ENCODE results near the gene TCOF1.

The TCOF1 gene, protein sequence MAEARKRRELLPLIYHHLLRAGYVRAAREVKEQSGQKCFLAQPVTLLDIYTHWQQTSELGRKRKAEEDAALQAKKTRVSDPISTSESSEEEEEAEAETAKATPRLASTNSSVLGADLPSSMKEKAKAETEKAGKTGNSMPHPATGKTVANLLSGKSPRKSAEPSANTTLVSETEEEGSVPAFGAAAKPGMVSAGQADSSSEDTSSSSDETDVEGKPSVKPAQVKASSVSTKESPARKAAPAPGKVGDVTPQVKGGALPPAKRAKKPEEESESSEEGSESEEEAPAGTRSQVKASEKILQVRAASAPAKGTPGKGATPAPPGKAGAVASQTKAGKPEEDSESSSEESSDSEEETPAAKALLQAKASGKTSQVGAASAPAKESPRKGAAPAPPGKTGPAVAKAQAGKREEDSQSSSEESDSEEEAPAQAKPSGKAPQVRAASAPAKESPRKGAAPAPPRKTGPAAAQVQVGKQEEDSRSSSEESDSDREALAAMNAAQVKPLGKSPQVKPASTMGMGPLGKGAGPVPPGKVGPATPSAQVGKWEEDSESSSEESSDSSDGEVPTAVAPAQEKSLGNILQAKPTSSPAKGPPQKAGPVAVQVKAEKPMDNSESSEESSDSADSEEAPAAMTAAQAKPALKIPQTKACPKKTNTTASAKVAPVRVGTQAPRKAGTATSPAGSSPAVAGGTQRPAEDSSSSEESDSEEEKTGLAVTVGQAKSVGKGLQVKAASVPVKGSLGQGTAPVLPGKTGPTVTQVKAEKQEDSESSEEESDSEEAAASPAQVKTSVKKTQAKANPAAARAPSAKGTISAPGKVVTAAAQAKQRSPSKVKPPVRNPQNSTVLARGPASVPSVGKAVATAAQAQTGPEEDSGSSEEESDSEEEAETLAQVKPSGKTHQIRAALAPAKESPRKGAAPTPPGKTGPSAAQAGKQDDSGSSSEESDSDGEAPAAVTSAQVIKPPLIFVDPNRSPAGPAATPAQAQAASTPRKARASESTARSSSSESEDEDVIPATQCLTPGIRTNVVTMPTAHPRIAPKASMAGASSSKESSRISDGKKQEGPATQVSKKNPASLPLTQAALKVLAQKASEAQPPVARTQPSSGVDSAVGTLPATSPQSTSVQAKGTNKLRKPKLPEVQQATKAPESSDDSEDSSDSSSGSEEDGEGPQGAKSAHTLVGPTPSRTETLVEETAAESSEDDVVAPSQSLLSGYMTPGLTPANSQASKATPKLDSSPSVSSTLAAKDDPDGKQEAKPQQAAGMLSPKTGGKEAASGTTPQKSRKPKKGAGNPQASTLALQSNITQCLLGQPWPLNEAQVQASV (N-terminal part only)

DNA sequence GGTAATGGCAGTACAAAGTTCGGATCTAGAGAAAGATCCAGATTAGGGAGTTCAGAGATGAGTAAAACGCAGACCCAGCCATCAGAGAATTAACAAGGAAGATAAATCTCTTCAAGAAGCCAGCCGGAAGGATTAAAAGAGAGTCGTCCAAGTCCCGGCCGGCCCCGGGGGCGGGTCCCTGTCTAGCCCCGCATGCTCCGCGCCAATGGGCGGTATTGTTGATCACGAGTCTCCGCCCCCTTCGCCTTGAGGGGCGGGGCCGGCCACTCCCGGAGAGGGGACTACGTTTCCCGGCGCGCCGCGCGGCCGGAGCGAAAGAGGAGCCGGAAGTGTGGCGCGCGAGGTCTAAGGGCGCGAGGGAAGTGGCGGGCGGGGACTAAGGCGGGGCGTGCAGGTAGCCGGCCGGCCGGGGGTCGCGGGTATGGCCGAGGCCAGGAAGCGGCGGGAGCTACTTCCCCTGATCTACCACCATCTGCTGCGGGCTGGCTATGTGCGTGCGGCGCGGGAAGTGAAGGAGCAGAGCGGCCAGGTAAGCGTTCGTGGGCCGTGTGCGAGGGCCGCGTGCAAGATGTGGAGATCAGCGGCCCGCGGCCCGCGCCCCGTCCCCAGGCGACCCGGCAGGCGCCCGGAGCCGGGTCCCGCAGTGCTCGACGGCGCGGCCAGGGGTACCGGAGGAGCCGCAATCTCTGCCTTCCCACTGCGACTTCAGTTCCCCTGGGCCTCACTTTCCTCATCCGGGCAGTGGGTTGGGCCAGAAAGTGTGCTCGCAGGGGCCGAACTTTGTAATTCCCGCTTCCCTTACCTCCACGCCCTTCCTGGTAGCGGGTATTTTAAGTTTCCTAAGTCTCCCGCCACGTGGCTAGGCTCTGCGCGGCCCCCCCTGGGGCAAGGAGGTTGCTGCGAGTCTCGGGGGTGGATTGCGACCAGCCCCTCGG lies at the start of gene TCOF1:
TCOF1 (plus strand) TSS at position 372 of the 935 bp plus-strand sequence; CDS start at position 422, 50 bp downstream.
- peak; percentile 96 for DNase-seq

DNA sequence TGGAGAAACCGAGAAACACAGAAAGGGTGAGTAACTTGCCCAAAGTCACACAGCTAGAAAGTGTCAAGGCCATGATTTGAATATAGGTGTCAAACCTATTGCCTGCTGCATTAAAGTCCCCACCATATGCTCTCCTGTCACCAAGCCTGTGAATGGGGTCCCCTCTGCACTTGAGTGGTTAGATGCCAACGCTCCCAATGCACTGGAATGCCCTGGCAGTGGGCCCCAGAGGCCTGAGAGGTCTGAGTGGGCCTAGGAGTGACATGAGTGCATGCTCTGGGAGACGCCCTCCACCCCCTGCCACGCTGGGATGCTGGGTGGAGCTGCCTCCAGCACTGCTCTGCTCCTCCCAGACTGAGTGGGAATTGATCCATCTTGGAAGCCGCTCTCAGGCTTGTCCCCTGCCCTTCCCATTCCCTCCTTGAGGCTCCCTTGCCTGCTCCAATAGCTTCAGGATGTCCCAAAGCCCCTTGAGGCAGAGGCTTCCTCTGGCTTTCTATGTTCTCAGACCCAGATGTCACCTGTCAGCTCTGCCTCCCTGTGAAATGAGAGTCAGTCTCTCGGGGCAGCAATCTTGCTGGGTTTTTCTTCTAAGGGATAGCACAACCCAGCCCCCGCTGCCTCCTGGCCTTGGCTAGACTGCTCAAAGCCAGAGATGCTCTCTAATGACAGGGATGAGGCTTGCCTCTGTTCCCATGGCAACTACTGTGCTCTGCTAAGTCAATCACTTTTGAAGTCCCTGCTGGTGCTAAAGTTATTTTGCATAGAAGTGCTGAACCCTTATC lies 48.2 kb upstream of the TCOF1 start:
- no peak for DNase-seq

DNA sequence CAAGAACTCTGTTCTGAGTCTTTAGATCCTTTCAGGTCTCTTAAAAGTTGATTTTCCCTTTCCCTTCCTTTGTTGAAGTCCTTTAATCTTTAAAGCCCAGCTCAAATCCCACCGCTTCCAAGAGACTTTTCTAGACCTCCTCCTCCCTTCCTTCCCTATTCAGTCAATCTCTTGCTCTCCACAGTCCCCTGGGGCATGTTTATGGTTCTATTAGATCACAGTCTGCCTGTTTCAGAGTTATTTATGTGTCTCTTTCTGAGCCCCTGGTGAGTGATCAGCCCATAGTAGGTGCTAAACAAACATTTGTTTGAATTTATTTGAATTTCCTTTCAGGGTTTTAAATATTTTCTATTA lies 47.6 kb upstream of the TCOF1 start:
- DNase-seq, result no peak

DNA sequence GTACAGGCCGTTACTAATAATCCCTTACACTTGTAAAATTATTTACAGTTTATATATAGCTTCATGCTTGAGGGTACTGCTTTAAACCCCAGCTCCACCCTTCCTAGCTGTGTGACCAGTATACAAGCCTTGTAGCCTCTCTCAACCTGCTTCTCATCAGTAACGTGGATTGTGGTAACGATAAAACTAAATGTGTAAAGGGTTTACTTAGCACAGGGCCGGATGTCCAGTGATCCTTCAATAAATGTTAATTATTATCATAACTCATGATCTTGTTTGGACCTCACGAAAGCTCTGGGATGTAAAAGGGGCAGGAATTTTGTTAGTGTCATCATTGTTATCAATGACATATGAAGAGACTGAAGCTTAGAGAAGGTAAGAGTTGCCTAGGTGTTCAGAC lies 47.3 kb upstream of the TCOF1 start:
- no peak for DNase-seq

DNA sequence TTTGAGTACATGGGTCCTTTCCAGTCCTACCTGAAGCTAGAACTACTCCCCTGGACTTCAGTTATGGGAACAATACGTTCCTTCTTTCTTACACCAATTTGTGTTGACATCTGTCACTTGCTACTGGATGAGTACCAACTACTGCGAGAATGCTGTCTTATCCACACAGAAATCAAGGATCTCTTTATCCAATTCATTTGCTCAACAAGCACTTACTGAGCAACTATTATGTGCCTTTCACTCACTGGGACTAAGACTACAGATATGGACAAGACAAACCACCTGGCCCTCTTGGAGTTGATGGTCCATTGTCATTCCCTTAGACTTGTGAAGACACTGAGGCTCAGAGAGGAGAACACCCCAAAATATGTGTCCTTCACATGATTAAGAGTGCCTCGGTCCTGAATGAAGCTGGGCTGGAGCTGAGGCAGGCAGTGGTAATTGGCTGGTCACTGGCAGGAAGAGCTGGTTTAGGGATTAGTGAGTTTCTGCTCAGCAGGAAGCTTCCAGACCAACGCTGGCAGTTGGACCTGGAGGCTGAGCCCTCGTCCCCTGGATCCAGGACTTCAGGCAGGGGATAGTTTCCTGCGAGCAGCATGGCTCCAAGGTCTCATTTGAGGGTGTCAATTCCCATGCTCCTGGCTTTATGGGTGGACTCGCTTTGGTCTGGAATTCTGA lies 46.3 kb upstream of the TCOF1 start:
- DNase-seq, result no peak

DNA sequence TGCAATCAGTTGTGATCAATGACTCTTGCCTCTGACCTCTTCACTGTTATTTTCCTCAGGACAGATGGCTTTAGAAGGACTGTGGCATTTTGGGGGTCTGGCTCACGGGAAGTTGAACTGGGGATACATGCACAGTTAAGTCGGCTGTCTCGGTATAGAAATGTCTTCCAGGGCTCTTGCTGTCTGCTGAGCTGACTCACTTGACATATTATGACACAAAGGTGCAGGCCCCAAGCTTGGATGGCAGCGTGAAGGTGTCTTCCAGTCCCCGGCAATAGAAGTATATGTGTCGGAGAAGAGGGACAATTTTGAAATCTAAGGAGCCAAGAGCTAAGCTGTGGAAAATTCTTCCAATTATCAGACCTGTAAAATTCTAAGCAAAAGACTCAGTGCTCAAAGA lies 45.0 kb upstream of the TCOF1 start:
- no peak for DNase-seq

DNA sequence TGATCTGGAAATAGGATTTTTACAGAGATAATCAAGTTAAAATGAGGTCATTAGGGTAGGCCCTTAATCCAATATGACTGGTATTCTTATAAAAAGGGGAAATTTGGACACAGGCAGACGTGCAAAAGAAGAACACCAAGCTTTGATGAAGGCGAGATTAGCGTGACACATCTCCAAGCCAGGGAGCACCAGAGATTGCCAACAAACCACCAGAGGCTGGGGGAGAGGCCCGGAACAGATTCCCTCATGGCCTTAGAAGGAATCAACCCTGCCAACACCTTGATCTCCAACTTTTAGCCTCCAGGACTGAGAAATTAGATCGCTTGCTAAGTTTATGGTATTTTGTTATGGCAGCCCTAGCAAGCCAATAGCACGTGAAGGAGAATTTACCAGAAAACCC lies 44.0 kb upstream of the TCOF1 start:
- DNase-seq, result no peak

DNA sequence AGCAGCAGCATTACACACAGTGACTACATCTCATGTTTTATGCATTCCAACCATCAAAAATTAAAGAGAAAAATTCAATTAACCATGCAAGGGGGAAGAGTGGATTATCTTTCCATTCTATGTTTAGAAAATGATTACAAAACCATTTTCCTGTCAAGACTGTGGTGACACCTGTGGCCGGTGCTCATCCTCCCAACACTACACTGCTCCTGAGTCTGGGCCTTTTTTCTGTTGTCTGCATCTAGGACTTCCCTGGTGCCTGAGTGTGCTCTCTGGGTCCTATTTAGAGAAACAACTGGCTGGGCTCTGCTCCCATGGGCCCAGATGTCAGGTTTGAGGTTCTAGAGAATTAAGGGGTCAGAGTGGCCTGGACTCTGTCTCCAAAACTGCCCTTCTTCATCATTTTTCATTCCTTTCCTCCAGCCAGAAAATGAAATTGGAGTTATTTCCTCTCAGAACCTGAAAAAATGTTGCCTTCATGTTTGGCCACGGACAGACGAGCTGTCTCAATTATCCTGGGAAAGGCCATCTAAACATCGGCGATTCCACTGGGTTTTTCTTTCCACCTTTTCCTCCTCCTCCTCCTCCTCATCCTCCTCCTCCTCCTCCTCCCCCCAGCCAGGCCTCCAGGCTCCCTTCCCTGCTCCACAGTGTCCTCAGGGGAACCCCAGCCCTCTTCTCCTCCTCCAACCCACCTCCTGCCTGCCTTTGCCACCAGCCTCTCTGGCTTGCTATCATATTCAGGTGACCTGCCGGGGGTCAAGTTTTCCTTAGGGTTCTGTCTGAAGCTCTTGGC lies 43.4 kb upstream of the TCOF1 start:
- no peak for DNase-seq

DNA sequence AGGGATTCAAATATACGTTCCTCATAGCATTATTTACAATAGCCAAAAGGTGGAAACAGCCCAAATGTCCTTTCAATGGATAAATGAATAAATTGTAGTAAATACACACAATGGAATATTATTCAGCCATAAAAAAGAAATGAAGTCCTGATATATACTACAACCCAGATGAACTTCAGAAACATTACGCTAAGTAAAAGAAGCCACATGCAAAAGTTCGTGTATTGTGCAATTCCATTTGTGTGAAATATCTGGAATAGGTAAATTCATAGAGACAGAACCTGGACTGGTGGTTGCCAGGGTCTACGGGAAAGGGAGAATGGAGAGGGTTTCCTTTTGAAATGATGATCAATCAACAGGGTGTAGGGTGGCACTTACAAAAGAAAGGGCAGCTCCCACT lies 42.3 kb upstream of the TCOF1 start:
- no peak for DNase-seq

DNA sequence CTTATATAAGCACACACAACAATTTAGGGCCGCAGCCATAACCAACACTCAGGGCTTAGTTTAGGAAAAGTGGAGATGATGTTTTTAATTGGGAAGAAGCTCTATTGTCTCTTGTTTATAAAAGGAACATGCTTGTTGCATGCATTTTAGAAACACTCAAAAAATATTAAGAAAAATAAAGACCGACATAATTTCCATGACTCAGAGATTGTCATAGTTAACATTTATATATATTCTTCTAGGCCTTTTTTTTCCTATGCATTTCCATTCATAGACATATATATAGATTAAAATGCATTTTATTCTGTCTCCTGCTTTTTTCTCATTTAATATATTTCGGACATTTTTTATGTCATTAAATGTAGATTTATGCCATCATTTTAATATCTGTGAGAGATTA lies 41.2 kb upstream of the TCOF1 start:
- no peak for DNase-seq

DNA sequence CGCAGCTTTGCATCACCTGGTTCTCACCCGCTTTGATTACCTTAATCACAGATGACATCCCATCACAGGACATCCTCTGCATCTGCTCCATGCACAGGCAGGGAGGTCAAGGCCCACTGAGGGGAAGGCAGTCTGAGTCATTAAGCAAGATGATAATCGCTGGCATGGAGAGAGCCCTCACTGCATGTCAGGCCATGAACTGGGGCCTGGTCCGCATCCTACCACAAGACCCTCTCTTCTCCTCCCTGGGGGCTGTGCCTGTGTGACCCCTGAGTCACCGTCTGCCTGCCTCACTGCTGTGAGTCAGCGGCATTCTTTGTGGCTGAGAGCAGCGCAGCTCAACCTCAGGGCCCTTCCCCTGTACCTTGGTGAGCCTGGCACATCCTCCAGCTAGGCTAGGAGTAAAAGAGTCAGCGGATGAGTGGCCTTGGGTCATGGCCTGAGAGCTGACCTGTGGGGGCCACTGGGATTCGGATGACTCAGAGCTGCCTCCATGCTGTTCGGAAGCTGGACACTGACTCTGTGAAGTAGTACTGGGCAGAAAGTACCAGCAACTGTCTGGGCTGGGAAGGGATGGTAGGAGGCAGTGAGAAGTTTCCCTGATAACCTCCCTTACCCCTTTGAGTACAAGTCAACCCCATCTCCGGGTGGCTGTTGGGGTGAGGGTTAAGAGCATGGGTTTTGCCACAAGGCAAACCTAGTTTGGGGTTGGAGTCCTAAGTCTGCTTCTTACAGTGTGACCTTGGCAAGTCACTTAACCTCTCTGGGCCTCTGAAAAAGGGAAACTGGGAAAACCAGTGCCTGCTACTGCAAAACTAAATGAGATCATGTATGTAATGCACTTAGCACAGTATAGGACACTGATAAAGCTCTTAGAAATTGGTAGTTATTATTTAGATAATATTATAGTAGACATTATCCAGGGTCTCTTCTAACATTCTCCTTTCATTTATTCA lies 40.2 kb upstream of the TCOF1 start:
- DNase-seq, result no peak

DNA sequence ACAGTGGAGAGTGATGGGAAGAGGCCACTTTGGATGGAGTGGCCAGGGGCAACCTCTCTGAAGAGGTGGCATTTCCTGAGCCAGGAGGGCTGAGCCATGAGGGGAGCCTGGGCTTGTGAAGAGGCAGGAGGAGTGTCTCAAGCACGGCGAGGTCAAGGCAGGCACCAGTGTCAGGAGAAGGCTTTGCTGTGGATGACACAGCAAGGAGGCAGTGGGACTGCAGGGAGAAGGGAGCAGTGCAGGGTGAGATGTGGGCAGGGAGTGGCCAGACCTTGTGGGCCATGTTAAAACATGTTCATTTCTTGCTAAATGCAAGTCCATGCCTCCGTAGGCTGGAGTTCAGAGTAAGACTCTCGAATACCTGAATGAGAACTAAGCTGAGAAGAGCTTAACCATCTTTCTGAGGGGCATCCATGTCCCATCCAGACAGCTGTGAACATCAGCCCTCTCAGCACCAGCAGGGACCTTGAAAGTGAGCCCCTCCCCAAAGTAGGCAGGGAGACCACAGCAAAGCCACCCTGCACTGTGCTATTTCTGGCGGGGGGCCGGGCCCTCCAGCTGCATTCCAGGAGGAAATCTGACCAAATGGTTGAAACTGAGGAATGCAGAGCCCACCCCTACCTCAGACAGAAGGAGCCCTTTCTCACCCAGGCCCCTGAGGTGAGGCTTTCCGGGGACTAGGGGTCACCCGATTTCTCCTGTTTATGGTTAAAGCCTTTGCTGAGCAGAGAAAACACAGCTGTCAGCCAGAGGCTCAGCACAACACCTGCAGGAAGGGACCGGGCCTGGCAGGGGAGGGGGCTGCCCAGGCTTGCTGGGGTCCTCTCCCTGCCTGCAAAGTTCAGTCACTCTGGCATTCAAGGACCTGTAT lies 38.6 kb upstream of the TCOF1 start:
- no peak for DNase-seq

DNA sequence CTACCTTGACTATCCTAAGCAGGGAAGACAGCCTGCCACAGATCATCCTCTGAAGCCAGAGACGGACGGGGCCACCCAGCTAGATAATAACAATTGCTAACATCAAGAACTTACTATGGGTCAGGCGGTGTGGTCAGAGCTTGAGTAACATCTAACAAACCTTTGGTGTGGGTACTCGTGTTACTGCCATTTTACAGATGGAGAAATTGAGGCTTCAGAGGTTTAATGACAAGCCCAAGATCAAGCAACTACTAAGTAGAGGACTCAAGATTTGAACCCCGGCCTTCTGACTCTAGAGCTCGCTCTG lies 38.1 kb upstream of the TCOF1 start:
- DNase-seq, result no peak

DNA sequence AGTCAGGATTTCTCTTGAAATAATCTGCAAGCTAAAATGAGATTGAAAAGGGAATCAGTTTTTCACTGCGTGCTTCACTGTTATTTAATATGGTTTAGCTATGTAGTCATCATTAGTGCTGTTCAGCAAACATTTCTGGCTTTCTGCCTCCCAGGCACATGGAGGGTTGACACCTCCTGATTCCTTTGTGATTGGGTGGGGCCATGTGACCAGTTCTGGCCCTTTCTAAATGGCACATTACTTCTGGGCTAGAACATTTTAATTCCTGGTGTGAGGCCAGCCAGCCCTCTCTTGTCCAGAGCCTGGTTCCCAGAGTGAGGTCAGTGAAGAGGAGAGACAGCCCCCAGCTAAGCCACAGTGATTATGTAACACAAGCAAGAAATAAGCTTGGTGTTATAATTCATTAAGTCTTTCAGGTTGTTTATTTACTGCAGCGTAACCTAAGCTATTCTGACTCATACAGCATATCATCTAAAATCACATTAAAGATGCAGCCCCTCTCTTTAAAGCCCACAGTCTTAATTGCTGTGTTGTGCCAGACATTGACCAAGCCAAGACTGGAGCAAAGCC lies 37.4 kb upstream of the TCOF1 start:
- DNase-seq, result no peak

DNA sequence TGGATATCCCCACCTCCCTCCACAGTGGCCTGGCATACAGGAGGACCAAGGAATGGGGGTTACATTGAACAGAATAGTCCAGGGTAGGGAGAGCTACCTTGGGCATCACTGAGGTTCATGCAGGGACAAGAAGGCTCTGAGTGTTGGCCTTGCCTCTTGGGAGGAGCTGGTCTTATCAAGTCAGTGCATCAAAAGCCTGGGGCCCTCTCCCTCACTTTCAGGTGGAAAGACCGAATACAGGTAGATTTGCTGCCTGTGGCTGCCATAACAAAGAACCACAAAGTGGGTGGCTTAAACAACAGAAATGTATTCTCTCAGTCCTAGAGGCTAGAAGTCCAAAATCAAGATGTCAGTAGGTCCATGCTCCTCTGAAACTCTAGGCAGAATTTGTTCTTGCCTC lies 36.3 kb upstream of the TCOF1 start:
- DNase-seq, result no peak

DNA sequence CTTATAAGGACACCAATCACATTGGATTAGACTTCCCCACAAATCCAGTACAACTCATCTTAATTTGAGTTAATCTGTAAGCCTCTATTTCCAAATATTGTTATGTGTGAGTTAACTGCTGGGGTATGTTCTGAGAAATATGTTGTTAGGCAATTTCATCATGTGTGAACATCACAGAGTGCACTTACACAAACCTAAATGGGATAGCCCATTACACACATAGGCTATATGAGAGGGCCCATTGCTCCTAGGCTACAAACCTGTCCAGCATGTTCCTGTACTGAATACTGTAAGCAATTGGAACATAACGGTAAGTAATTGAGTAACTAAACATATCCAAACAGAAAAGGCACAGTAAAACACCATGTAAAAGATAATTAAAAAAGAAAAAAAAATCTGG lies 35.7 kb upstream of the TCOF1 start:
- no peak for DNase-seq

DNA sequence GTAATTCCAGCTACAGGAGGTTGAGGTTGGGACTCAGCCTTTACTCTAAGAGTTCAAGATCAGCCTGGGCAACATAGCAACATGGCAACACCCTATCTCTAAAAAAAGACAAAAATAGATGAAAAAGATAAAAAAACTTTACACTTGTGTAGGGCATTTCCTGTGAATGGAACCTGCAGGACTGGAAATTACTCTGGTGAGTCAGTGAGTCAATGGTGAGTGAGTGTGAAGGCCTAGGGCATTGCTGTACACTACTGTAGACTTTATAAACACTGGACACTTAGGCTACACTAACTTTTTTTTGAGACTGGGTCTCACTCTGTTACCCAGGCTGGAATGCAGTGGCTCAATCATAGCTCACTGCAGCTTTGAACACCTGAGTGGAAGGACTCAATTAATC lies 35.3 kb upstream of the TCOF1 start:
- DNase-seq, result no peak
